LHCN-M2 (cell line): ENCODE results near the gene GCGR. TPM values are rescaled to one million over a fixed set of nuclear protein-coding genes. Genes with fewer than 3 reads are reported as not detected.
A peak's percentile ranks its signal among the peaks of the same experiment; 100 is the strongest.

Experiments used
- DNase-seq: peaks from one replicate; pipeline ENCODE4 v3.0.0-alpha.2; 2012; ENCODE audit warnings: low read depth
- total RNA-seq: library from RNA; depleted of rRNA; stranded (reverse); fragments of >200 nt; gene quantifications from 2 replicates; pipeline ENCODE4 v1.2.3, GENCODE V29; 2014; rRNA removed

The GCGR gene
- total RNA-seq, 1 experiment from 2014 or later = not detected

DNA sequence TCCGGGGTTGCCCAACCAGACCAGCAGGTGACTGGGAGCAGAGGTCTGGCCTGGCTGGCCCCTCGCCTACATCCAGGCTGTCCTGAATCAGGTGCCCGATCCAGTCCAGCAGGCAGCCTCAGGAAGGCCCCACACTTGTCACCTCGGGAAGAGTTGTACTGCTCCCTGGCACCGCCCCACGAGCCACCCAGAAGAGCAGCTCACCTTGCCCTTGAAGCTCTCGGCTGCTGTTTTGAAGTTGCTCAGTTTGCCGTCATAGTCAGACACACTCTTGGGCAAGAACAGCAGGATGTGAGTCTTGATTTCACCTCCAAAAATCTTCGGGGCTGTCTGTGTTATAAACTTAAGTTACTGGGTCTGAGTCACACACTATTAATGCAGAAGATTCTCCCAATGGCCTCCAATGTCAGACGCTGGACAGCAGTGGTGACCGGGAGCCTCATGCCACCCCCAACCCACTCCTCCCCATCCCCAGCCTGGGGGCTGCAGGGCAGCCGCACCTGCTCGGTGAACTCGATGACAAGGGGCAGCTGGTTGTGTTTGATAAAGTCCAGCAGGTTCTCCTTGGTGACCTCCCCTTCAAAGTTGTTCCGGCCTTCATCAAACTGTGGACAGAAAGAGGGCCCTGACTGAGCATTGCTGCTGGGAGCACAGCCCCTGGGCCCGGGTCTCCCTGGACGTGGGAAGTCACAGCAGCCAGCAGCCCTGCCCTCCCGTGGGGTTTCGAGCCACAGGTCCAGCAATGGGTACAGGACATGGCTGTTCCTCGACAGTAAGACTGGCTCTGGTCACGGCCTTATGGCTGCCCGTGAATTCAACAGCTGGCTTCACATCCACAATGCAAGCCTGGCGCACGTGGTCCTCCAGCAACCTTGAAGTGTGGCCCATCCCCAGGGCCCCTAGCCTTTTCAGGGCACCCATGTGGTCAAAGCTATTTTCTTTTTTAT, 43.1 kb downstream of the GCGR start:
- no peak for DNase-seq

DNA sequence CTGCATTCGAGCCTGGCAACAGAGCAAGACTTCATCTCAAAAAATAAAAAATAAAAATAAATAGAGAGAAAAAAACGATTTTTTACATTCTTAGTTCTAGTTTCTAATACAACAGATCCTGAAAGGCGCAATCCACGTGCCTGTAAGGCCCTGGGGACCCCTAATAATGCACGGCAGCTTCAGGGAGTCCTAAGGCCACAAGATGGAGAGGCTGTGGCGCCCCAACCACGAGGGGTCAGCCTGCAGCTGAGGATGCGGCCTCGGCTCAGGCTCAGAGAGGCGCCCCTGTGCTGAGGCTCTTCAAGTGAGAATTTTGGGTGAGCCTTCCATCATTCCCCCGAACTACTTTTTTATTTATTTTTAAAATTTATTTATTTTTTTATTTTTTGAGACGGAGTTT, 45.5 kb downstream of the GCGR start:
- DNase-seq = no peak

GRCh38 chr17:81851423-81851822, 47.5 kb downstream of the GCGR start:
- no peak for DNase-seq

DNA sequence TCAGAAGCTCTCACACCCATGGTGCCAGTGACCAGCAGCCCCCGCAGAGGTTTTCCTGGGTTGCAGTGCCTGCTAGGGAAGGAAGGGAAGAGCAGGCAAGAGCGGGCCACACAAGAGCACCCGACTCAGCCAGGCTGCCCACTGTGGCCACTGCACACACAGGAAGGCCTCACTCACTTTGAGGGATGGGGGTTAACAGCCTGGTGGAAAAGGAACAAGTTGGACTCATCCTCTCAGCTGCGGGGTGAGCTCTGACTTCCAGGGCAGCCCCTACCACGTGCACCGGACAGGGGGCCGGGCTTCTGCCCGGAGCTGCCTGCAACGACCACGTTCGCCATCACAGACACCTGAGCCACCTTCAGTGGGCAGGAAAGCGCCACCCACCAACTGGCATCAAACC, 48.3 kb downstream of the GCGR start:
- no peak for DNase-seq

DNA sequence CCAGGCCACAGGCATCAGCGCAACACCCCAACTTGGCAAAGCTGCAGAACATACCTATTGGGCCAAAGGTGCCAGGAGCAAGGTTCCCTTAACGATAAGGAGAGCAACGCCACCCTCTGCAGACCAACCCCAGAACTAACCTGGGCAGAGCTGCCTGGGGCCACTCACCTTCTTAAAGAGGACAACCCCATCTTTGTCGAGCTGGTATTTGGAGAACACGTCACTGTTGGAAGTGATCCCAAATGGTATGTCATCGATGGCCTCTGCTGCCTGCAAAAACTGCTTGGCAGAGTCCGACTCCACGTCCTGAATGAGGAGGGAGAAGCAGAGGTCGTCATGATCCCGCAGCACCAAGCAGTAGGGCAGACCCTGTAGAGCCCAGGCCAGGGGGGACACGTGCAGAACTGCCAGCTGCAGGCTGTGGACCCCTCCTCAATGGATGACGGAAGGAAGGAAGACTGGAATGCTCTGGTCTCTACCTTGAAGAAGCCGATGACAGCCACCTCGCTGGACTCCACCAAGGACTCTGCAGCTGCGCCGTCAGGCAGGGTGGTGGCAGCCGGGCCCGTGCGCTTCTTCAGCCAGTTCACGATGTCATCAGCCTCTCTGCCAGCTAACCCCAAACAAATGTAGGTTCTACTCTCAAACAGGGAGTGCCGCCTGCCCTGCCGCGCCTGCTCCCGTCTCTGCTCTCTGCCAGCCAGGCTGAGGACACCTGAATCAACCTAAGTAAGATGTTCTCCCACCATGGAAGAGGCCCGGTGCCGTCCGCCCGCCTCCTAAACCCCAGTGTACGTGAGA, 51.2 kb downstream of the GCGR start:
- no peak for DNase-seq

DNA sequence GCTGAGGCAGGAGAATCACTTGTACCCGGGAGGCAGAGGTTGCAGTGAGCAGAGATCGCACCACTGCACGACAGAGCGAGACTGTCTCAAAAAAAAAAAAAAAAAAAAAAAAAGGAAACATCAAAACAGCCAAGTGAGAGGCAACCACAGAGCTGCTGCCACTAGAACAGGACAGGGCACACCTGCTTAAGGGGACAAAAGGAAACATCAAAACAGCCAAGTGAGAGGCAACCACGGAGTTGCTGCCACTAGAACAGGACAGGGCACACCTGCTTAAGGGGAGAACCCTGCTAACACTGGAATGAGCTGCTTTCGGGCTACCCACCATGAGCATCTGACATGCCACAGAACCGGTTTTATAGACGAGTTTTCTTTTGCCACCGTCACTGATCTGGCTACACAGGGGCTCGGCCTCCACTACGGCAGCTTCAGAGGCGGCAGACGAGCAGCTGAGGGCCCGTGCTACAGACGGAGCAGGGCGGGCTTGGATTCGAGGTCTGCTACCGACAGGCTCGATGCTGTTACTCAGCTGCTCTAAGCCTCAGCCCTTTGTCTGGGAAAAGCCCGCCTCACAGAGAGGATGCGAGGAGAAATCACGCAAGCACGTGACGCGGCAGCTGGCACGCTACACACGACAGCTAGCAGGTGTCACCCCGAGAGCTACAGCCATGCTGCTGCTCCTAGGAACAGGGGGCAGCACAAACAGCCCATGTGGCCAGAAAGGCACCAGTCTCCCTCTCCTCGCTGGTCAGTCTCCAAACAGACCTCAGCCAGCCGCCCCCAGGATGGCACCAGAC, 54.4 kb downstream of the GCGR start:
- DNase-seq = peak; percentile 72

GRCh38 chr17:81858967-81859905, 55.3 kb downstream of the GCGR start:
- peak; percentile 33 for DNase-seq

DNA sequence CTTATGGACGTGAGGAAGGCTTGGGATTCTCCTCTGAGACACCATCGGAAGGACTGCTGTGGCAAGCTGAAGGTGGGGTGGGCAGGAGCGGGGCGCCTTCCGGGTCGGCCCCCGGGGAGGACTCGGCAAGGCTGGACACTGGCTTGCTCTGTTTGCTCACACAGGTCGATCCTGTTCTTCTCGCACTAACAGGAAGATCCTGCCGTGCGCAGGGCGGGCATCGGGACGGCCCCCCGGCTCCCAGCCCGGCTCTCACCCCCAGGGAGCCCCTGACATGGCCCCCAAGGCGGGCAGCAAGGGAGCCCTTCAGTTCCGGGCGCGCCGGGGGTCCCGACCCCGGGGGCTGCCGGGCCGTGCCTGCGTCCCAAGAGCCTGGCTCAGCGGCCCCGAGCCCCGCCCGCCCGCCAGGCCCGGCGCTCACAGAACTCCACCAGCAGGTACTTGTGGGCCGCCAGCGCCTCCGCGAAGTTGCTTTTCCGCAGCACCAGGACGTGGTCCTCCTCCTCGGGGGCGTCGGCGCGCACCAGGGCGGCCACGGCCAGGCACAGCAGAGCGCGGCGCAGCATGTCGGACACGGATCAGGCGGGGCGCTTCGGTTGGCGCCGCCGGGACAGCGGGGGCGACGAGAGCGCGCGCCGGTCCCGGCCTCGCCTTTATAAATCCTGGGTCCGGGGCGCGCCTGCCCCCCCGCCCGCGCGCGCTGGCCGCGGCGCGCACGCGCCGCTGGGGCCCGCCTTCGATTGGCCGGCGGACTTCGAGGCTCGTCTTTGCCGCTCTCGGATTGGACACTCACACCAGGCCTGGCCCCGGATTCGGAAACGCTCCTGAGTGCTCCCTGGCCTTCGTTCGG, 56.2 kb downstream of the GCGR start, which contains the start of gene P4HB:
P4HB (minus strand) TSS at position 630 of the 850 bp plus-strand sequence; CDS start at position 566, 64 bp downstream.
- no peak for DNase-seq

- peak; percentile 100 for DNase-seq
These were observed 57.0 kb downstream of the GCGR start for GRCh38 chr17:81860756-81861568.

GRCh38 chr17:81863123-81863675, 59.2 kb downstream of the GCGR start:
- DNase-seq = no peak

Other genes starting within 250 kb of the GCGR start
- 62.3 and 75.7 TPM in 2 replicates for gene NPLOC4, start 167.0 kb upstream of the GCGR start, total RNA-seq
- 8.5 and 8.8 TPM in 2 replicates for gene TSPAN10, start 167.0 kb upstream of the GCGR start, total RNA-seq
- gene PDE6G, start 147.6 kb upstream of the GCGR start, total RNA-seq = not detected in 2 replicates
- gene OXLD1, start 137.5 kb upstream of the GCGR start, total RNA-seq = 54.1 and 54.8 TPM in 2 replicates
- gene CCDC137, start 137.4 kb upstream of the GCGR start, total RNA-seq = 25.2 and 28.2 TPM in 2 replicates
- 39.6 and 42.9 TPM in 2 replicates for gene ARL16, start 120.4 kb upstream of the GCGR start, total RNA-seq
- 157 and 200 TPM in 2 replicates for gene HGS, start 120.1 kb upstream of the GCGR start, total RNA-seq
- gene MRPL12, start 100.8 kb upstream of the GCGR start, total RNA-seq = 23.4 and 31.3 TPM in 2 replicates
- 37.3 and 37.8 TPM in 2 replicates for gene SLC25A10, start 91.9 kb upstream of the GCGR start, total RNA-seq
- 106 TPM in 2 replicates for gene MCRIP1, start 29.1 kb downstream of the GCGR start, total RNA-seq
- 1.0 TPM in 1 of 2 replicates, not detected in the other for gene PPP1R27, start 30.9 kb downstream of the GCGR start, total RNA-seq
- 1,598 and 3,461 TPM in 2 replicates for gene P4HB, start 56.4 kb downstream of the GCGR start, total RNA-seq
- gene ARHGDIA, start 67.2 kb downstream of the GCGR start, total RNA-seq = 303 and 305 TPM in 2 replicates
- gene ALYREF, start 87.4 kb downstream of the GCGR start, total RNA-seq = 184 and 190 TPM in 2 replicates
- gene ANAPC11, start 87.6 kb downstream of the GCGR start, total RNA-seq = 194 and 234 TPM in 2 replicates
- 0.86 and 2.9 TPM in 2 replicates for gene NPB, start 98.1 kb downstream of the GCGR start, total RNA-seq
- gene PCYT2, start 107.2 kb downstream of the GCGR start, total RNA-seq = 30.4 and 35.4 TPM in 2 replicates
- 17.3 and 20.0 TPM in 2 replicates for gene SIRT7, start 114.0 kb downstream of the GCGR start, total RNA-seq
- gene MAFG, start 123.6 kb downstream of the GCGR start, total RNA-seq = 18.8 and 19.7 TPM in 2 replicates
- 59.1 and 81.4 TPM in 2 replicates for gene PYCR1, start 133.2 kb downstream of the GCGR start, total RNA-seq
- gene MYADML2, start 143.1 kb downstream of the GCGR start, total RNA-seq = not detected in 2 replicates
- 0.75 and 0.90 TPM in 2 replicates for gene NOTUM, start 157.0 kb downstream of the GCGR start, total RNA-seq
- gene ASPSCR1, start 173.5 kb downstream of the GCGR start, total RNA-seq = 25.9 and 30.3 TPM in 2 replicates
- gene CENPX, start 218.7 kb downstream of the GCGR start, total RNA-seq = 142 and 155 TPM in 2 replicates
- 26.1 and 28.5 TPM in 2 replicates for gene LRRC45, start 219.2 kb downstream of the GCGR start, total RNA-seq
- gene RAC3, start 227.5 kb downstream of the GCGR start, total RNA-seq = 18.1 and 28.7 TPM in 2 replicates
- 88.0 and 90.5 TPM in 2 replicates for gene DCXR, start 233.5 kb downstream of the GCGR start, total RNA-seq
- gene RFNG, start 247.7 kb downstream of the GCGR start, total RNA-seq = 31.5 and 35.1 TPM in 2 replicates
- gene GPS1, start 247.7 kb downstream of the GCGR start, total RNA-seq = 144 and 149 TPM in 2 replicates